ENCODE results near the gene VAT1L.

Gene VAT1L

GRCh38 chr16:77897831-77898605 is 109.7 kb downstream of the VAT1L start:
- no peak overlapping the region for H3K4me2 ChIP-seq (ENCODE audit: insufficient read depth, low read length)
- H3K79me2 ChIP-seq (ENCODE audit: insufficient read depth, low read length), result no peaks in the 10 kb centered on the region
- no peaks in the 10 kb centered on the region for H3K27me3 ChIP-seq (ENCODE audit: insufficient read depth, low read length, poor library complexity)
- H4K20me1 ChIP-seq (ENCODE audit: insufficient read depth, low read length), result no peaks in the 10 kb centered on the region
- no peak overlapping the region for H3K9ac ChIP-seq (ENCODE audit: low read depth, low read length)
- no peak overlapping the region for H3K27ac ChIP-seq (ENCODE audit: low read length)
- no peaks in the 10 kb centered on the region for H3K9me3 ChIP-seq (ENCODE audit: insufficient read depth, low read length, severe bottlenecking)
- H3K4me1 ChIP-seq (ENCODE audit: insufficient read depth, low read length), result no peaks in the 10 kb centered on the region
- no peak overlapping the region for H2AFZ ChIP-seq (ENCODE audit: low read depth, low read length)
- no peak overlapping the region for H3K4me3 ChIP-seq (ENCODE audit: low read depth in 1 of 2, low read length in 2 of 2)
- no peak for DNase-seq
- no peak for ATAC-seq (ENCODE audit: insufficient read depth, low read depth)
- no peak for TF ChIP-seq EZH2 (IDR thresholded peaks at IDR 0.05; ENCODE audit: borderline replicate concordance, low read depth, low read length, severe bottlenecking)
- TF ChIP-seq, protein P1, sequence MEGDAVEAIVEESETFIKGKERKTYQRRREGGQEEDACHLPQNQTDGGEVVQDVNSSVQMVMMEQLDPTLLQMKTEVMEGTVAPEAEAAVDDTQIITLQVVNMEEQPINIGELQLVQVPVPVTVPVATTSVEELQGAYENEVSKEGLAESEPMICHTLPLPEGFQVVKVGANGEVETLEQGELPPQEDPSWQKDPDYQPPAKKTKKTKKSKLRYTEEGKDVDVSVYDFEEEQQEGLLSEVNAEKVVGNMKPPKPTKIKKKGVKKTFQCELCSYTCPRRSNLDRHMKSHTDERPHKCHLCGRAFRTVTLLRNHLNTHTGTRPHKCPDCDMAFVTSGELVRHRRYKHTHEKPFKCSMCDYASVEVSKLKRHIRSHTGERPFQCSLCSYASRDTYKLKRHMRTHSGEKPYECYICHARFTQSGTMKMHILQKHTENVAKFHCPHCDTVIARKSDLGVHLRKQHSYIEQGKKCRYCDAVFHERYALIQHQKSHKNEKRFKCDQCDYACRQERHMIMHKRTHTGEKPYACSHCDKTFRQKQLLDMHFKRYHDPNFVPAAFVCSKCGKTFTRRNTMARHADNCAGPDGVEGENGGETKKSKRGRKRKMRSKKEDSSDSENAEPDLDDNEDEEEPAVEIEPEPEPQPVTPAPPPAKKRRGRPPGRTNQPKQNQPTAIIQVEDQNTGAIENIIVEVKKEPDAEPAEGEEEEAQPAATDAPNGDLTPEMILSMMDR (IDR thresholded peaks at IDR 0.05; ENCODE audit: borderline replicate concordance, extremely low read depth, low read length, poor library complexity, severe bottlenecking), result no peak
- H3K36me3 ChIP-seq (ENCODE audit: insufficient read depth, low read length), result no peaks in the 10 kb centered on the region

- DNase-seq, result no peak
- no peak overlapping the region for H2AFZ ChIP-seq (ENCODE audit: low read depth, low read length)
- no peak overlapping the region for H3K9ac ChIP-seq (ENCODE audit: low read depth, low read length)
- no peak for ATAC-seq (ENCODE audit: insufficient read depth, low read depth)
- H3K27me3 ChIP-seq (ENCODE audit: insufficient read depth, low read length, poor library complexity), result no peaks in the 10 kb centered on the region
- TF ChIP-seq, protein P1 (IDR thresholded peaks at IDR 0.05; ENCODE audit: borderline replicate concordance, extremely low read depth, low read length, poor library complexity, severe bottlenecking), result no peak
- no peak for TF ChIP-seq EZH2 (IDR thresholded peaks at IDR 0.05; ENCODE audit: borderline replicate concordance, low read depth, low read length, severe bottlenecking)
- no peak overlapping the region for H3K4me2 ChIP-seq (ENCODE audit: insufficient read depth, low read length)
- no peaks in the 10 kb centered on the region for H3K36me3 ChIP-seq (ENCODE audit: insufficient read depth, low read length)
- H4K20me1 ChIP-seq (ENCODE audit: insufficient read depth, low read length), result no peaks in the 10 kb centered on the region
- no peaks in the 10 kb centered on the region for H3K4me1 ChIP-seq (ENCODE audit: insufficient read depth, low read length)
- no peaks in the 10 kb centered on the region for H3K9me3 ChIP-seq (ENCODE audit: insufficient read depth, low read length, severe bottlenecking)
- H3K79me2 ChIP-seq (ENCODE audit: insufficient read depth, low read length), result no peaks in the 10 kb centered on the region
- H3K27ac ChIP-seq (ENCODE audit: low read length), result no peak overlapping the region
- H3K4me3 ChIP-seq (ENCODE audit: low read depth in 1 of 2, low read length in 2 of 2), result no peak overlapping the region
Measured at GRCh38 chr16:77898671-77899211, 110.4 kb downstream of the VAT1L start.

DNA sequence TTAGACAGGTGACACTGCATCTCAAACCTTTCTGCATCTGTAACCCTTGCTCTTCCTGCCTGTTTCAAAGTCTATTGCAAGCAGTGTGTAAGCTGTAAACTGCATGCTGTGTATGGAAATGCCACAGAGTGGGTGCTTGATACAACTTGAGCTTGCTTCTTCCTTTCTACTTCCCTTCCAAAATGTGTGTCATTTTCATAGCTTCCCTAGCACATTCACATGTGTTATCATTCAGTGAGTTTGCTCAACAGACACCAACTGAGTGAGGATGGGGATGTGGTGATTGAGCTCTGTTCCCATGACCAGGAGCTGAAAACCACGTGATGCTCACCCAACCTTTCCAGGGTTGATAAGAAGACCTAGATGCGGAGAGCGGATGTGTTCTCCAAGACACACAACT is 111.1 kb downstream of the VAT1L start:
- no peaks in the 10 kb centered on the region for H3K79me2 ChIP-seq (ENCODE audit: insufficient read depth, low read length)
- H3K4me1 ChIP-seq (ENCODE audit: insufficient read depth, low read length), result no peaks in the 10 kb centered on the region
- ATAC-seq (ENCODE audit: insufficient read depth, low read depth) (no peak), DNase-seq (no peak)
- no peak overlapping the region for H3K27ac ChIP-seq (ENCODE audit: low read length)
- no peaks in the 10 kb centered on the region for H4K20me1 ChIP-seq (ENCODE audit: insufficient read depth, low read length)
- H3K9me3 ChIP-seq (ENCODE audit: insufficient read depth, low read length, severe bottlenecking), result no peaks in the 10 kb centered on the region
- H3K27me3 ChIP-seq (ENCODE audit: insufficient read depth, low read length, poor library complexity), result no peaks in the 10 kb centered on the region
- H3K4me3 ChIP-seq (ENCODE audit: low read depth in 1 of 2, low read length in 2 of 2), result no peak overlapping the region
- no peak overlapping the region for H3K9ac ChIP-seq (ENCODE audit: low read depth, low read length)
- no peaks in the 10 kb centered on the region for H3K36me3 ChIP-seq (ENCODE audit: insufficient read depth, low read length)
- H2AFZ ChIP-seq (ENCODE audit: low read depth, low read length), result no peak overlapping the region
- no peak overlapping the region for H3K4me2 ChIP-seq (ENCODE audit: insufficient read depth, low read length)
- TF ChIP-seq EZH2 (IDR thresholded peaks at IDR 0.05; ENCODE audit: borderline replicate concordance, low read depth, low read length, severe bottlenecking), result no peak
- TF ChIP-seq, protein P1 (IDR thresholded peaks at IDR 0.05; ENCODE audit: borderline replicate concordance, extremely low read depth, low read length, poor library complexity, severe bottlenecking), result no peak
